ENCODE data around the gene PTPRN. TPM values are rescaled to one million over a fixed set of nuclear protein-coding genes. Genes with fewer than 3 reads are reported as not detected.
A peak's percentile ranks its signal among the peaks of the same experiment; 100 is the strongest.

Gene PTPRN
- total and polyA plus RNA-seq, 2 of the 4 experiments (the other 2 are of a cell fraction) = 5.2 to 22.0 TPM

GRCh38 chr2:219282375-219282774 lies 26.8 kb downstream of the PTPRN start:
- dilution Hi-C loops (cut with HindIII; ENCODE audit: low sequenced_read_pairs, unreplicated experiment) (no loop called here), intact Hi-C loops (cut with micrococcal nuclease) (no loop called here), in situ Hi-C loops (cut with MboI; ENCODE audit: low sequenced_read_pairs) (no loop called here)
- no peak overlapping the region for H3K4me2 ChIP-seq (ENCODE audit: low read depth, low read length)
- H3K4me1 ChIP-seq (ENCODE audit: control insufficient read depth, insufficient read depth, low read length) = peaks cover 18% of the 10 kb centered on the region
- H3K9me1 ChIP-seq (ENCODE audit: insufficient read depth, low read length) = peaks cover 8% of the 10 kb centered on the region
- no peak overlapping the region for H2AFZ ChIP-seq (replicated peaks; ENCODE audit: low read length, poor library complexity)
- no peak overlapping the region for H3K4me3 ChIP-seq (ENCODE audit: insufficient read depth, low read depth, low read length)
- no TSS peak for BruUV-seq (replicated peaks)
- no peak overlapping the region for H3K18ac ChIP-seq (ENCODE audit: low read depth, low read length)
- H3K79me1 ChIP-seq (ENCODE audit: low read depth in 1 of 2, low read length in 2 of 2) = peaks cover 16 to 30% of the 10 kb centered on the region in 2 experiments
- DNase-seq (no peak), ATAC-seq (ENCODE audit: low read depth) (no peak)
- H2AK5ac ChIP-seq (ENCODE audit: low read depth, low read length) = no peak overlapping the region
- H4K8ac ChIP-seq (ENCODE audit: low read depth in 2 of 2, low read length in 2 of 2) = no peak overlapping the region
- H4K91ac ChIP-seq (ENCODE audit: insufficient read depth, low read depth, low read length) = no peak overlapping the region
- no peak overlapping the region for H2BK5ac ChIP-seq (ENCODE audit: low read depth, low read length, poor library complexity, severe bottlenecking)
- no peak overlapping the region for H3K14ac ChIP-seq (replicated peaks; ENCODE audit: low read depth, low read length)
- H4K5ac ChIP-seq (ENCODE audit: low read depth, low read length) = no peak overlapping the region
- ChIA-PET CTCF (interaction anchor here (2.8 kb wide), 1 partner anchor 12 kb away, joined by 11 read pairs; no protein-coding TSS in a partner anchor), POLR2A (ENCODE audit: unreplicated experiment) (interaction anchor here (1.0 kb wide), 1 partner anchor 106 kb away, joined by 3 read pairs; the partner anchor contains the start of gene CNPPD1)
- H3K36me3 ChIP-seq (ENCODE audit: control insufficient read depth, insufficient read depth, low read length) = peaks cover 57% of the 10 kb centered on the region
- H4K20me1 ChIP-seq (ENCODE audit: insufficient read depth, low read length) = peaks cover 6% of the 10 kb centered on the region; the same call in 1 of the 2 replicates
- H2BK120ac ChIP-seq (ENCODE audit: low read depth, low read length) = no peak overlapping the region
- no peak overlapping the region for H3K4ac ChIP-seq (ENCODE audit: low read depth, low read length)
- TF ChIP-seq RCOR1 (IDR thresholded peaks at IDR 0.05; ENCODE audit: insufficient replicate concordance, low read length) (no peak), MAZ (IDR thresholded peaks at IDR 0.05; ENCODE audit: borderline replicate concordance, low read depth, low read length) (no peak), POLR2A (IDR thresholded peaks at IDR 0.05; ENCODE audit: low read depth, low read length) (peak; percentile 39; the same call in 1 of the 2 replicates), CHD1 (IDR thresholded peaks at IDR 0.05; ENCODE audit: low read depth, low read length) (no peak)
- no peaks in the 10 kb centered on the region for H3K9me3 ChIP-seq (ENCODE audit: control insufficient read depth, insufficient read depth, low read length)
- no peak overlapping the region for H2BK15ac ChIP-seq (ENCODE audit: low read depth, low read length)
- H3K23ac ChIP-seq (ENCODE audit: low read depth, low read length) = no peak overlapping the region
- no peak overlapping the region for H2AK9ac ChIP-seq (replicated peaks; ENCODE audit: low read depth, low read length, poor library complexity)
- no peak overlapping the region for H3K56ac ChIP-seq (ENCODE audit: extremely low read depth, insufficient read depth, low read length)
- H3K9ac ChIP-seq (ENCODE audit: low read depth, low read length) = no peak overlapping the region
- H2BK20ac ChIP-seq (ENCODE audit: low read depth, low read length) = no peak overlapping the region
- H3K27ac ChIP-seq (ENCODE audit: insufficient read depth, low read length) = no peak overlapping the region
- H3K27me3 ChIP-seq (ENCODE audit: control insufficient read depth, insufficient read depth, low read length) = no peaks in the 10 kb centered on the region
- WGBS, 2 experiments (ENCODE audit: extremely low coverage in 2 of 2, insufficient read length in 1 of 2) = no CpG with 5 or more reads among the region's 5 CpGs
